HG02571 (cell line): ENCODE data around the gene HTRA3.

Source experiments
- ATAC-seq: cut with Tn5 transposase; IDR thresholded peaks from one replicate; pipeline ENCODE4 v1.9.1; 2021; ENCODE audit warnings: mild to moderate bottlenecking, moderate library complexity; ENCODE audit not compliant: unreplicated experiment

HTRA3 gene

DNA sequence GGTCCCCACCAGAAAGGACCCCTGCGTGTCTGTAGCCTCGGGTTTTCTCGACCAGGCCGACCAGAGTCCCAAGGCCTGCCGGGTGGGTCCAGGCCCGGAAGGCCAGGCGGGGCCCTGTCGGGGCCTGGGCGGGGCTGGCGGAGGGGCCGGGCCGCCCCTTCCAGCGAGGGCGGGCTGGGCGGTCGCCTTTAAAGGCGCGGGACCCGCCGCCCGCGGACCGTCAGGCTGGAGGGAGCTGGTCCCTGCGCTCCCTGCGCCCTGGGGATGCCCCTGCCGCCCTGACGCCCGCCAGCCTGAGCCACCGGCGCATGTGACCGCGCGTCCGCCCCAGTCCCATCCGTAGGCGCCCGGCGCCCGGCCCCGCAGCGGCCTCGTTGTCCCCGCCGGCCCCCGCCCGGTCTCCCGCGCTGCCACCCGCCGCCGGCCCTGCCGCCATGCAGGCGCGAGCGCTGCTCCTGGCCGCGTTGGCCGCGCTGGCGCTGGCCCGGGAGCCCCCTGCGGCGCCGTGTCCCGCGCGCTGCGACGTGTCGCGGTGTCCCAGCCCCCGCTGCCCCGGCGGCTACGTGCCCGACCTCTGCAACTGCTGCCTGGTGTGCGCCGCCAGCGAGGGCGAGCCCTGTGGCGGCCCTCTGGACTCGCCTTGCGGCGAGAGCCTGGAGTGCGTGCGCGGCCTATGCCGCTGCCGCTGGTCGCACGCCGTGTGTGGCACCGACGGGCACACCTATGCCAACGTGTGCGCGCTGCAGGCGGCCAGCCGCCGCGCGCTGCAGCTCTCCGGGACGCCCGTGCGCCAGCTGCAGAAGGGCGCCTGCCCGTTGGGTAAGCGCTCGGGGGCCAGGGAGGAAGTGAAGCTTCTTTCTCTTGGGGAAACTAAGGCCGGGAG lies at the start of gene HTRA3:
TSS of gene HTRA3 (plus strand) at position 220 of the 883 bp plus-strand sequence. CDS start at position 435, 215 bp downstream.
- ATAC-seq, result no peak

DNA sequence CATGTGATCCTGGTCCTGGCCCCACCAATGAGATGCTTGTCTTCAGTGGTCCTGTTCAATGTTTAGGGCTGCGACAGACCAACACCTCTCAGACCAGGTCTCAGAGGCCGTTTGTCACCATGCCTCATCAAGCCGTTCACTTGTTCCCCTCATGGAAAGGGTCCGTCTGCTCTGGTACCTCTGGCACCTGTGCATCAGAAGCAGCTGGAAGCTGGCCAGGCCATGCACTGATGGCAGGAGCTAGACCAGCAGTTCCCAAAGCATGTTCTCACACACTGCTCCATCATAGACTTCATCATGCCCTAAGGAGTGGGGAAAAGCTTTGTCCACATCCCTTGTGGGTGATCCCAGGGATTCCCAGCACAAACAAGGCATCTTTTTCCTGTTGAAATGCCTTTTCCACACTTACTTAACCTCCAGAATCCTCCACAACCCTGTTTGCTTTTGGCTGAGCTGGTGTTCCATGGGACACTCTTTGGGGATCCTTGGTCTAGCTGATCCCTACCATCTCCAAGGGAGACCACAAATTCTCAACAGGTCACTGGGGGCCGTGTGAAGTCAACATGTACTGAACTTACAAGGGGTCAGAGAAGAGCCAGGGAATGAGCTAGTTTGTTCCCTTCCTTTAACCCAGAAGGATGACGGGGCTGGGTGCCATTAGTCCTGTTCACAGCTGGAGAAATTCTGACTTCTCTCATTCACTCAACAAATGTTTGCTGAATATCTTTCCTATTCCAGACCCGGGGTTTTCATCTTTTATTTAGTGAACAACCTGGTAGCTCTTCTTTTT lies 48.7 kb upstream of the HTRA3 start:
- no peak for ATAC-seq

DNA sequence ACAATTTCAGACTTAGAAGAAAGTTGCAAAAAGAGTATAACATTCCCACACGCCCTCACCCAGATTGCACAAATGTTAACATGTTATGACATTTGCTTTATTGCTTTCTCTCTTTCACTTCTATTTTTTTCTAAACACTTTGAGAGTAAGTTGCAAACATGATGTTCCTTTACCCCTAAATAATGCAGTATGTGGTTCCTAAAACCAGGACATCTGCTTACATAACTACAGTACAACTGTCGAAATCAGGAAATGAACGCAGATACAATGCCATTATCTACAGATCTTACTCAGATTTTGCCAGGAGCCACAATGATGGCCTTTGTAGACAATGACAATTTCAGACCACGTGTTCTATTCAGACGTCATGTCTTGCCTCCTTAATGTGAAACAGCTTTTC lies 48.1 kb upstream of the HTRA3 start:
- no peak for ATAC-seq

DNA sequence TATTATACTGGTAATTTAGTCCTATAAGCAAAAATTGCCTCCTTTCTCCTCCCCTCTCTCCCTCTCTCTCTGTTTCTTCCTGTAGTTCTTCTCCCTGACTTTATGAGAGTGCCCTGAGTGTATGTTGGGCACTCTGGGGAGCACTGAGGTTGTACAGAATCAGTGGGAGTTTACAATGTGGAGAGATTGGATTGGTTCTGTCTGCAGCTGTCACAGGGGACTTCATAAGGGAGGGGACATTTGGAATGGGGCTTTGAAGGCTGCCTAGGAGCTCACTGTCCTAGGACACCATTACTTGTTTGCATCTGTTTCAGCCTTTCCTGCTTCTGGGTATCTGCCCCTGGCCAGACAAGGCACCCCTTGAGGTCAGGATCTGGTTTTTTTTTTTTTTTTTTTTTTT lies 47.6 kb upstream of the HTRA3 start:
- ATAC-seq, result no peak

DNA sequence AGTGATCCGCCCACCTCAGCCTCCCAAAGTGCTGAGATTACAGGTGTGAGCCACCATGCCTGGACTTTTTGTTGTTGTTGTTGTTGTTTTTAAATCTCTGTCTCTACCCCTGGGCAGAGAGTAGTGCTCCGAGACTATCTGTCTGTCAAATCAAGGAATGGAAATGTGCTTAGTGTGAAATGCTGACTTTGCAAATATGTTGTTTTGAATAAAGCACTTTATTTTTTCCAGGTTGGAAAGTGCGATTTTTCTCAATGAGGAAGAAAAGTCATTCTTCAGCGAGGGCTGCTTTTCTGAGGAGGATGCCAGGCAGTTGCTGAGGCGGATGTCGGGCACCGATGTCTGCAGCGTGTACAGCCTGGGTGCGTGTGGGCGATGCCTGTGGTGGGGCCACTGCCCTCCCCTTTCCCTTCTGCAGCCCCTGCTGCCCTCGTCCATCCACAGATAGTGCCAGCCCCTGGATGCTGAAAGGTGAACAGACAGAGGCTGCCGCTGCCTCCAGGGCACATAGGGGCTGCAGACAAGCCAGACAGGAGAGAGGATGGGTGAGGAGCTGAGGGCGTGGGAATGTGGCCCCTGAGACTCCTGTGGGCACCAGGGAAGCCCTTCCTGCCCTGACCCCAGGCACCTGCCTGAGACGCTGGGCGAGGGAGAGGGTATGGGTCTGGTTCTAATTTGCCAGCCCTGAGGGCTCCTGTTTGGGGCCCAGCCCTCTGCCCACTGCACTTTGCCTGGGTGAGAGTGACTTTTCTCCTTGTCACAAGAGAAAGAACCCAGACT lies 46.8 kb upstream of the HTRA3 start:
- ATAC-seq, result no peak

DNA sequence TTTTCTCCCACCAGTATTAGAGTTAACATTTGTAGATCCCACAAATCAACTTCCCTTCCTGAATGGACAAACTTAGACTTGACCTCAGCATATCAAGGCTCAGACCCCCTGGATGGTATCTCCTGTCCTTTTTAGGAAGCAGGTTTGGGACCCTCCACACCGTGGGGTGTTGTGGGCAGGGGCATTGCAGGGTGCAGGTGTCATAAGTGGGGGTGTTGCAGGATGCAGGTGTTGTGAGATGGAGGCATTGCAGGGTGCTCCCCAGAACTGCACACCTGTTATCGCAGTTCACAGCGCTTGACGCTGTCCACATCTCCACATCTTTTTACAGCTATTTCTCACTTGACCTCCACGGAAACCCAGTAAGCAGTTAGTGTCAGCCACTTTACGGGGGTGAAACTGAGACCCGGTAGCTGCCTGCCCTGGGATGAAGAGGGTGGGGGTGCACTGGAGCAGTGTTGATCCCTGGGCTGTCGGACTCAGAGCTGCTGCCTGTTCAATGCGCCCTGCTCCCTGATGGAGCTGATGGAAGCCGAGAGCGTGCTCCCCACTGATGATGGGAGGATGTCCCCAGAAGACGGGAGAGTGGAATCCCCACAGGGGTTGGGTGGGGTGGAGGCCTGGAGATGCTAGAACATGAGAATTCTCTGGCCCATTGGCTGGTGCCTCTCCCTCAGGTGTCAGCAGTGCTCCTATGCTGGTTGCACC lies 45.1 kb upstream of the HTRA3 start:
- no peak for ATAC-seq

DNA sequence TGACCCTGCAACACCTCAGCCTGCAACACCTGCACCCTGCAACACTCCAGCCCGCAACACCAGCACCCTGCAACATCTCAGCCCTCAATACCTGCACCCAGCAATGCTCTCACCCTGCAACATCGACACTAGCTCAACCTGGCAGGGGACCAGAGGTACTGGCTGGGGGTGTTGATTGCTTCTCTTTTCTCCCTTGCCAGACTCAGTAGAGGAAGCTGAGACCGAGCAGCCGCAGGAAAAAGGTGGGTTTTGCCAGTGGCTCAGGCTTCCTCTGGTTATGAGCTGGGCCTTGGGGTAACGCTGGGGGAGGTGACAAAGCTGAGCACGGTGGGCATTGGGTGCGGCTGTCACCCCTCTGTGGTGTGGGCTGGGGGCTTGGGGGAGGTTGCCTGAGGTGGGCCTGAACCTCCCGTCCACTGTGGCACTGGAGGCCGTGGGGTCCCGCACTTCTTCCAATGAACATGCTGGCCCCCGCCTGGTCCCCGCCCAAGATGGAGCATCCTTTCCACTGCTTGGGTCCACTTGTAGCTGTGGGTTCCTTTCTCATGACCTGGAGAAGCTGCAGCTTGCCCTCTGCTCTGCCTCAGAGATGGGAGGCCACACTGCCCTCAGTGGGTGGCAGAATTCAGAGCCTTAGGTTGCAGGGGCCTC lies 44.5 kb upstream of the HTRA3 start:
- no peak for ATAC-seq

DNA sequence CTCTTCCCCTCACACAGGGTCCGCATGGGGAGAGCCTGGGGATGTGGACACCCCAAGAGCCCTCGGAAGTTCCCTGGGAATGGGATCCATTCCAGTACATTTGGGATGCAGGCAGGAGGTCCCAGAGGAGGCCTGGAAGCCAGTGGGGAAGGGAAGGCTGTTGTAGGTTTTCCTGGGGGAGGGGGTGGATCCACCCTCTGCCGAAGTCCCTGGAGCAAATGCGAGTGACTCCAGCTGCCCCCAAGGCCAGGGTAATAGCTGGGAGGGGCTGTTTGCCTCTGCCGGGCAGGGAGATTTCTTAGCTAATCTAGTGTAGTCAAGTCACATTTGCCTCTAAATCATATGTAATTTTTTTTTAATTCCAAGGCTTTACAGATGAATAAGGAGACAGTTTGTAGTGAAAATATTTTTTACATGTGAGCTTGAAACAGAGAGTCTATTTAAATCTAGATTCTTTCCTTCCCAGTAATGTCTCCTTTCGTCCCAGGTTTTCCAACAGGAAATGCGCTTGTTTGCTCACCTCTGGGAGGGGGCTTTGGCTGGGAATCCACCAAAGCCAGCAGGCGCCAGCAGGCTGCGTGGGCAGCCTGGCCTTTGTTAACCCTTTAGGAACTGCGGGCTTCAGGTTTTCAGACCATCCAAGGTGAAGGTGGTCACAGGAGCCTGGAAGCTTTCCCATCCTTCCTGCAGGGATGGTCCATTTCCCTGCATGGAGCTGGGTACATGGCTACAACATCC lies 43.7 kb upstream of the HTRA3 start:
- ATAC-seq, result no peak

DNA sequence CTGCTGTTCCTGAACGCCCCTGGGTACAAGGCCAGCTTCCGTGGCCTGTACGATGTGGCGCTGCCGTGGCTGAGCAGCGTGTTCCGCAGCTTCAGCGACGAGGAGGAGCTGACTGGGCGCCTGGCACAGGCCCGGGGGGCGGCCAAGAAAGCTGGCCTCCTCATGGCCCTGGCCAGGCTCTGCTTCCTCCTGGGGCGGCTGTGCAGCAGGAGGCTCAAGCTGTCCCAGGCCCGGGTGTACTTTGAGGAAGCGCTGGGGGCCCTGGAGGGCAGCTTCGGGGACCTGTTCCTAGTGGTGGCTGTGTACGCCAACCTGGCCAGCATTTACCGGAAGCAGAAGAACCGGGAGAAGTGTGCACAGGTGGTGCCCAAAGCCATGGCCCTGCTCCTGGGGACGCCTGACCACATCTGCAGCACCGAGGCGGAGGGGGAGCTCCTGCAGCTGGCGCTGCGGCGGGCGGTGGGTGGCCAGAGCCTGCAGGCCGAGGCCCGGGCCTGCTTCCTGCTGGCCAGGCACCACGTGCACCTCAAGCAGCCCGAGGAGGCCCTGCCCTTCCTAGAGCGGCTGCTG lies 42.3 kb upstream of the HTRA3 start:
- no peak for ATAC-seq

DNA sequence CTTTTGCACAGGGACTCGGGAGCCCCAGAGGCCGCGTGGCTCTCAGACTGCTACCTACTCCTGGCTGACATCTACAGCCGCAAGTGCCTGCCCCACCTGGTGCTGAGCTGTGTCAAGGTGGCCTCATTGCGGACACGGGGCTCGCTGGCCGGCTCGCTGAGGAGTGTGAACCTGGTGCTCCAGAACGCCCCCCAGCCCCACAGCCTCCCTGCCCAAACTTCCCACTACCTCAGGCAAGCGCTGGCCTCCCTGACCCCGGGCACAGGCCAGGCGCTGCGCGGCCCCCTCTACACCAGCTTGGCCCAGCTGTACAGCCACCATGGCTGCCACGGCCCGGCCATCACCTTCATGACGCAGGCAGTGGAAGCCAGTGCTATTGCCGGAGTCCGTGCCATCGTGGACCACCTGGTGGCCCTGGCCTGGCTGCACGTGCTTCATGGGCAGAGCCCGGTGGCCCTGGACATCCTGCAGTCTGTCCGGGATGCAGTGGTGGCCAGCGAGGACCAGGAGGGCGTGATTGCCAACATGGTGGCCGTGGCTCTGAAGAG lies 41.7 kb upstream of the HTRA3 start:
- no peak for ATAC-seq

DNA sequence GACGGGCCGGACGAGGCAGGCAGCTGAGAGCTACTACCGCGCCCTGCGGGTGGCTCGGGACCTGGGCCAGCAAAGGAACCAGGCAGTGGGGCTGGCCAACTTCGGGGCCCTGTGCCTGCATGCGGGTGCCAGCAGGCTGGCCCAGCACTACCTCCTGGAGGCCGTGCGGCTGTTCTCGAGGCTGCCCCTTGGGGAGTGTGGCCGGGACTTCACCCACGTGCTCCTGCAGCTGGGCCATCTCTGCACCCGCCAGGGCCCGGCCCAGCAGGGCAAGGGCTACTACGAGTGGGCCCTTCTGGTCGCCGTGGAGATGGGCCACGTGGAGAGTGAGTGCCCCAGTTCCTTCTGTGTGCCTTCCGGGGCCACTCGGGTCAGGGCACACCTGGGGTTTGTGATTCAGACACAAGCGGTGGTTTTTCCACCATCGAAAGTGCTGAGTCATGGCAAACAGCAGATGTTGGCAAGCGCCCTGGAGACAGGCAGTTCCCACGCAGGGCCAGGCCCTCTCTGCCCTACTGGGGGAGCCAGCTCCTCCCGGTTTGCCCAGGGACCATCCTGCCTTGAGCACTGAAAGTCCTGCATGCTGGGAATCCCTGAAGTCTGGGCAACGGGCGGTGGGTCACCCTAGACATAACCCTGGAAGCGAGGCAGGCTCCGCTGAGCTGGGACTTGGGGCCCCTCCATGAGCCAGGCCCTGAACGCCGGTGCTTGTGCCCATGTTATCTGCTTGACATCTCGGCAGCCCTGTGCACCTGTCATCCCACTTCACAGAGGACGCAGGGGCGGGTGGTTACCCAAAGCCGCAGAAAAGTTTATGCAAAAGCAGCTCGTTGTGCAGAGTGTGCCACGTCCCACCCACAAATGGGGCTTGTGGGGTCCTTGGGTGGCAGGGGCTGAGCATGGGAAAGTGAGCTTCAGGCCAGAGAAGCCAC lies 41.0 kb upstream of the HTRA3 start:
- ATAC-seq, result peak; percentile 76

DNA sequence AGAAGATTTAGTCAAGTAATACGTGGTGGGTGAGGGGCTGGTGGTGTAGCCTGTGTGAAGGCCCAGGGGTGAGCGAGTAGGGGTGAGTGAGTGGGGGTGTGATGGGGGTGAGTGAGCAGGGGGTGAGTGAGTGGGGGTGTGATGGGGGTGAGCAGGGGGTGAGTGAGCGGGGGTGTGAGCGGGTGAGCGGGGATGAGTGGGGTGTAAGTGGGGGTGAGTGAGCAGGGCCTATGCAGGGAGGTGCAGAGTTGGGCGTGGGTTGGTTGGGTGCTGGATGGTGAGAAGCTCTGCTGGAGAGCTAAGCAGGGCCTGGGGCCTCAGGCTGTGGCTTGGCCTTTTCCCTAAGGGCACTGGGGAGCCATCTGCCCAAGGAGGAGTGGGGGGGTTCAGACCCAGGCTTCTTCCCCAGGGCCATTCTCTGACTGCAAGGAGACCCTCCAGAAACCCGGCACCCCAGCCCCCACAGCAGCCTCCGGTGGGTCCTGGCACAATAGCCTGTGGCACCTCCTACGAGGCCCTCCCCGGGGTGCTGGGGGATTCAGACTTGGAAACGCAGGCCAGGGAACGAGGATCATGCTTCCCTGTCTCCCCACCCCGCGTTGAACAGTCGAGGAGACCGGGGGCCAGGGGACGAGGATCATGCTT lies 40.1 kb upstream of the HTRA3 start:
- no peak for ATAC-seq

DNA sequence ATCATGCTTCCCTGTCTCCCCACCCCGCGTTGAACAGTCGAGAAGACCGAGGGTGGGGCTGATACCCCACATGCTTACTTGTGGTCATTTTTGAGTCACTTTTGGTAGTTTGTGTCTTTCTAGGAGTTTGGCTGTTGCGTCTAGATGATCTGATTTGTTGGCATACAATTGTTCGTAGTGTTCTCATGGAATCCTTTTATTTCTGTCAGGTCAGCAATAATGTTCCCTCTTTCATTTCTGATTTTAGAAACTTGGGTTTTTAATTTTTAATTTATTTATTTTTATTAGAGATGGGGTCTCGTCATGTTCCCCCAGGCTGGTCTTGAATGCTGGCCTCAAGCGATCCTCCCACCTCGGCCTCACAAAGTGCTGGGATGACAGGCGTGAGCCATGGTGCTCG lies 39.5 kb upstream of the HTRA3 start:
- ATAC-seq, result no peak

DNA sequence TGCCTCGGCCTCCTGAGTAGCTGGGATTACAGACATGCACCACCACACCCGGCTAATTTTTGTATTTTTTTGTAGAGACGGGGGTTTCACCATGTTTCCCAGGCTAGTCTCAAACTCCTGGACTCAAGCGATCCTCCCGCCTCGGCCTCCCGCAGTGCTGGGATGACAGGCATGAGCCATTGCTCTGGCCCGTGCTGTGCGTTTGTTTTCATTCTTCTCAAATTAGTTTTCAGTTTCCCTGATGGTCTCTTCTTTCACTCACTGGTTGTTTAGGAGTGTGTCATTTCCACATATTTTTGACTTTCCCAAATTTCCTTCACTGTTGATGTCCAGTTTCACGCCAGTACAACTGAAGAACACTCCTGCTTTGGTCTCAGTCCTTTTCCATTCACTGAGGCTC lies 38.7 kb upstream of the HTRA3 start:
- no peak for ATAC-seq

DNA sequence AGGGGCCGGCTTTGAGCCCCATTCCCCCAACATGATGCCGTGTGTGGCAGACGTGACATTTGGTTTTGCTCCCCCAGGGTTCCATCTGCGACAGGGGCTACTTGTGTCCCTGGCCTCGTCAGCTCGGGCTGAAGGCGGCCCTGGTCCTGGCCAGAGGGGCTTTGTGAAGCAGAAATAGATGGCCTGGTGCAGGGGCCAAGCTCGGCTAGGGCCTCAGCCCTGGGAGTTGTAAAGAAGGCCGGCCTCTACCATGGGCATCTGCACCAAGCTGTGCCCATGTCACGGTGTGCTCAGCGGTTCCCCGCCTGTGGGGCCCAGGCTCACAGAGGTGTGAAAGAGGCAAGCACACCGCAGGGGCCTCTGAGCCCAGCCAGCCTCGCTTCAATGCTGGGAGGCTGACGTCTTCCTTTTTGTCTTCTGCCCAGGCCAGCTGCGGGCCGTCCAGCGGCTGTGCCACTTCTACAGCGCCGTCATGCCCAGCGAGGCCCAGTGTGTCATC lies 38.0 kb upstream of the HTRA3 start:
- no peak for ATAC-seq

DNA sequence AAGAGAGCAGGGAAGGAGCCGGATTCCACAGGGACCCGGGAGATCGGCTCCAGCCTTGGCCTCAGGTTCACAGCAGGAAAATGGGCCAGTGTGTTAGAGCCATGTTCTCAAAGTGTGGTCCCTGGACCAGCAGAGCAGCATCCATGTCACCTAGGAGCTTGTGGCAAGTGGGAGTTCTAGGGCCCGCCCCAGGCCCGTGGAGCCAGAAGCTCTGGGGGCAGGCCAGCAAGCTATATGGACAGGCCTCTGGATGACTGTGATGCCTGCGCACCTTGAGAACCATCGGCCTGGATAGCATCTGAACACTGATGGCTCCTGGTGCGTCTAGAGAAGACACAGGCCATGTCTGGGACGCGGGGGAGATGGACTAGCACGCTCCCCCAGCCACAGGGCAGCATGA lies 36.8 kb upstream of the HTRA3 start:
- ATAC-seq, result no peak
